NCI-H345 treated with DMSO at 0.1 percent for 48 hours (cell line): Measurements from ENCODE around the gene LSG1.
A peak's percentile ranks its signal among the peaks of the same experiment; 100 is the strongest.

Experiments used
- DNase-seq: peaks from one replicate; lab custom pipeline; 2025; ENCODE audit not compliant: unreplicated experiment; lab: John Stamatoyannopoulos, UW

LSG1 gene

GRCh38 chr3:194687638-194688199, 15.7 kb upstream of the LSG1 start:
- DNase-seq, result no peak

- no peak for DNase-seq
Measured at GRCh38 chr3:194686816-194687637, 15.0 kb upstream of the LSG1 start.

GRCh38 chr3:194686414-194686815, 14.4 kb upstream of the LSG1 start:
- no peak for DNase-seq

GRCh38 chr3:194685718-194686413, 13.9 kb upstream of the LSG1 start, which contains the start of gene FAM43A:
Gene FAM43A, plus strand, starts transcription at chr3:194685883. Its CDS starts 944 bp downstream, at chr3:194686827.
- DNase-seq, result peak; percentile 91

GRCh38 chr3:194685065-194685717, 13.2 kb upstream of the LSG1 start:
- DNase-seq, result no peak

- DNase-seq, result no peak
Measured at GRCh38 chr3:194683380-194683779, 11.4 kb upstream of the LSG1 start.

- DNase-seq, result peak; percentile 84
Measured at GRCh38 chr3:194682694-194683310, 10.8 kb upstream of the LSG1 start.

GRCh38 chr3:194682189-194682693, 10.2 kb upstream of the LSG1 start:
- DNase-seq, result no peak

GRCh38 chr3:194680888-194681615, 9.1 kb upstream of the LSG1 start:
- no peak for DNase-seq

GRCh38 chr3:194676471-194676870, 4.5 kb upstream of the LSG1 start:
- DNase-seq, result no peak

GRCh38 chr3:194675680-194676079, 3.7 kb upstream of the LSG1 start:
- no peak for DNase-seq

GRCh38 chr3:194675081-194675640, 3.2 kb upstream of the LSG1 start:
- no peak for DNase-seq

GRCh38 chr3:194673761-194674160, 1.8 kb upstream of the LSG1 start:
- DNase-seq, result no peak

GRCh38 chr3:194672876-194673275, 885 bp upstream of the LSG1 start:
- peak; percentile 53 for DNase-seq

GRCh38 chr3:194671511-194671899, 486 bp downstream of the LSG1 start:
- DNase-seq, result peak; percentile 45

GRCh38 chr3:194667363-194667762, 4.6 kb downstream of the LSG1 start:
- no peak for DNase-seq

- no peak for DNase-seq
Measured at GRCh38 chr3:194664857-194665256, 7.1 kb downstream of the LSG1 start.

GRCh38 chr3:194661946-194662345, 10.0 kb downstream of the LSG1 start:
- DNase-seq, result no peak

GRCh38 chr3:194661374-194661773, 10.6 kb downstream of the LSG1 start:
- no peak for DNase-seq

GRCh38 chr3:194659778-194660177, 12.2 kb downstream of the LSG1 start:
- DNase-seq, result no peak
